ENCODE data around the gene HHAT.

Gene HHAT

GRCh38 chr1:210621712-210622111 lies 293.0 kb downstream of the HHAT start:
- TF ChIP-seq ZFX (IDR thresholded peaks at IDR 0.05; ENCODE audit: borderline replicate concordance), result no peak
- TF ChIP-seq, protein P1, sequence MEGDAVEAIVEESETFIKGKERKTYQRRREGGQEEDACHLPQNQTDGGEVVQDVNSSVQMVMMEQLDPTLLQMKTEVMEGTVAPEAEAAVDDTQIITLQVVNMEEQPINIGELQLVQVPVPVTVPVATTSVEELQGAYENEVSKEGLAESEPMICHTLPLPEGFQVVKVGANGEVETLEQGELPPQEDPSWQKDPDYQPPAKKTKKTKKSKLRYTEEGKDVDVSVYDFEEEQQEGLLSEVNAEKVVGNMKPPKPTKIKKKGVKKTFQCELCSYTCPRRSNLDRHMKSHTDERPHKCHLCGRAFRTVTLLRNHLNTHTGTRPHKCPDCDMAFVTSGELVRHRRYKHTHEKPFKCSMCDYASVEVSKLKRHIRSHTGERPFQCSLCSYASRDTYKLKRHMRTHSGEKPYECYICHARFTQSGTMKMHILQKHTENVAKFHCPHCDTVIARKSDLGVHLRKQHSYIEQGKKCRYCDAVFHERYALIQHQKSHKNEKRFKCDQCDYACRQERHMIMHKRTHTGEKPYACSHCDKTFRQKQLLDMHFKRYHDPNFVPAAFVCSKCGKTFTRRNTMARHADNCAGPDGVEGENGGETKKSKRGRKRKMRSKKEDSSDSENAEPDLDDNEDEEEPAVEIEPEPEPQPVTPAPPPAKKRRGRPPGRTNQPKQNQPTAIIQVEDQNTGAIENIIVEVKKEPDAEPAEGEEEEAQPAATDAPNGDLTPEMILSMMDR (IDR thresholded peaks at IDR 0.05), result no peak

GRCh38 chr1:210624722-210625121 lies 296.0 kb downstream of the HHAT start:
- no peak for TF ChIP-seq ZFX (IDR thresholded peaks at IDR 0.05; ENCODE audit: borderline replicate concordance)
- TF ChIP-seq, protein P1 (IDR thresholded peaks at IDR 0.05), result no peak
- no peak overlapping the region for H3K27ac ChIP-seq

More at GRCh38 chr1:210621712-210622111, 293.0 kb downstream of the HHAT start:
- H3K27ac ChIP-seq, result no peak overlapping the region

DNA sequence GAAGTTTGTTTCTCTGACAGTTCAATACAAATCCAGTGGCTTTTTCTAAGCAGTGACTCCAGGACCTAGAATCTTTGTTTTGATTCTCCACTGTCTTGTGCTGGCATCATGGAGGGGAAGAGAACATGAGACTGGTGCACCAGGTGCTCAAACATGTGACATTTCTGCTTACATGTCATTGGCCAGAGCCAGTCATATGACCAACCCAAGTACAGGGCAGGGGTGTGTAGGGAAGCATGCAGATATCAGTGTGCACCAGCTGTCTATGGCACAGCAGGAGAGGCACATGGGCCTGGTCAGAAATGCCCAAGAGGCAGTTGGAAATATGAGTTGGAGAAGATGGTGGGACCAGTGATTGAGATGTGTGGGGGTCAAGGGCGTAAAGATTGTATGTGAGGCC lies 297.0 kb downstream of the HHAT start:
- no peak overlapping the region for H3K27ac ChIP-seq
- TF ChIP-seq ZFX (IDR thresholded peaks at IDR 0.05; ENCODE audit: borderline replicate concordance), result no peak
- TF ChIP-seq, protein P1 (IDR thresholded peaks at IDR 0.05), result no peak

GRCh38 chr1:210626341-210626740 lies 297.6 kb downstream of the HHAT start:
- no peak overlapping the region for H3K27ac ChIP-seq
- no peak for TF ChIP-seq ZFX (IDR thresholded peaks at IDR 0.05; ENCODE audit: borderline replicate concordance)
- TF ChIP-seq, protein P1 (IDR thresholded peaks at IDR 0.05), result no peak

DNA sequence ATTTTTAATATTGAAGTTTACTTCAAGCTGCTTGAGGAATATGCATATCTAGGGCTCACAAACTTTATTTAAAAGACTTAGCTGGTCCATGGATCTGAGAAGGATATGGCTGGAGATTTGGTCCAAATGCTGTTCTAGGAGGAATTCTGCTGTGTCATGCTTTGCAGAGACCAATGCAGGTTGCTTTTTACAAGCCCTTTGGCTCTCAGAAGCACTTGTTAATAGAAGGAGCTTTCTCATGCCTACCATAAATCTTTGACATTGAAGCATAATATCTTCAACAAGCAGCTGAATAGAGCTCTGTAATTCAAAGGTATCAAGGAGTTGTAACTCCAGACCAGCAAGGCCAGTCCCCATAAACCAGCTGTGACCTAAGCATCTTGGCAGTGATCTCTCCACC lies 299.1 kb downstream of the HHAT start:
- H3K27ac ChIP-seq, result no peak overlapping the region
- TF ChIP-seq, protein P1 (IDR thresholded peaks at IDR 0.05), result no peak
- no peak for TF ChIP-seq ZFX (IDR thresholded peaks at IDR 0.05; ENCODE audit: borderline replicate concordance)

- no peak overlapping the region for H3K27ac ChIP-seq
- TF ChIP-seq, protein P1 (IDR thresholded peaks at IDR 0.05), result no peak
- TF ChIP-seq ZFX (IDR thresholded peaks at IDR 0.05; ENCODE audit: borderline replicate concordance), result no peak
These were observed 300.6 kb downstream of the HHAT start for GRCh38 chr1:210629276-210629675.

- no peak overlapping the region for H3K27ac ChIP-seq
- TF ChIP-seq, protein P1 (IDR thresholded peaks at IDR 0.05), result no peak
- no peak for TF ChIP-seq ZFX (IDR thresholded peaks at IDR 0.05; ENCODE audit: borderline replicate concordance)
These were observed 302.7 kb downstream of the HHAT start for GRCh38 chr1:210631399-210631798.

Data from 22Rv1 (cell line).